Erythroblast (primary cell): Measurements from ENCODE around the gene BRME1.

Source experiments
- GATA1 ChIP-seq: IDR thresholded peaks from 2 replicates; pipeline ENCODE4 v1.6.1; 2011; ENCODE audit warnings: low read depth, mild to moderate bottlenecking, control low read depth, low read length, moderate library complexity
- POLR2A ChIP-seq: IDR thresholded peaks from 2 replicates; pipeline ENCODE4 v1.6.1; 2011; ENCODE audit warnings: mild to moderate bottlenecking, low read length

GRCh38 chr19:13866463-13867046 lies 39.4 kb downstream of the BRME1 start:
- no peak for TF ChIP-seq POLR2A
- no peak for TF ChIP-seq GATA1
